BLaER1 treated with 17β-estradiol and CSF1 and Interleukin-3, amounts not matched to agents 10 nM and 100 nM (cell line): ENCODE measurements around the gene ATG2B.
"Not testable (repeated sequence)": the region's sequence is repeated elsewhere in the genome, so short reads cannot be mapped to it uniquely, and the experiment has no call there.

Source experiments
- H3K27ac ChIP-seq, 11 experiments: shearing (Covaris generic); formaldehyde crosslinking; 2 replicates each; pipeline ENCODE4 v1.8.1; 2022
- H3K27me3 ChIP-seq, 11 experiments: shearing (Covaris generic); formaldehyde crosslinking; 2 replicates each; pipeline ENCODE4 v1.8.1; 2022
- H3K36me3 ChIP-seq, 11 experiments: shearing (Covaris generic); formaldehyde crosslinking; 2 replicates each; pipeline ENCODE4 v1.8.1; 2022
- H3K4me1 ChIP-seq, 10 experiments: shearing (Covaris generic); formaldehyde crosslinking; 2 replicates each; pipeline ENCODE4 v1.8.1; 2022
- H3K4me2 ChIP-seq, 11 experiments: shearing (Covaris generic); formaldehyde crosslinking; 2 replicates each; pipeline ENCODE4 v1.8.1; 2022
- H3K4me3 ChIP-seq, 10 experiments: shearing (Covaris generic); formaldehyde crosslinking; 2 replicates each; pipeline ENCODE4 v1.8.1; 2022
- H3K9ac ChIP-seq, 11 experiments: shearing (Covaris generic); formaldehyde crosslinking; 2 replicates each; pipeline ENCODE4 v1.8.1; 2022
- H3K9me3 ChIP-seq, 11 experiments: shearing (Covaris generic); formaldehyde crosslinking; replicated peaks in 1 of 11; 2 replicates each; pipeline ENCODE4 v1.8.1; 2022
- H4K20me1 ChIP-seq, 11 experiments: shearing (Covaris generic); formaldehyde crosslinking; 2 replicates each; pipeline ENCODE4 v1.8.1; 2022
- Cebpa-rat ChIP-seq, 11 experiments: shearing (Covaris generic); IDR thresholded peaks; 2 replicates each; pipeline ENCODE4 v1.8.1; 2022

Gene ATG2B

GRCh38 chr14:96247031-96247430 lies 116.1 kb downstream of the ATG2B start:
- Histone ChIP-seq H3K9ac (no peak overlapping the region), H3K4me2 (no peak overlapping the region), H3K4me1 (peaks cover 0 to 29% (median 5%) of the 10 kb centered on the region in 10 experiments; a peak in 11 of 20 replicates), H3K4me3 (no peak overlapping the region), H3K27me3 (no peaks in the 10 kb centered on the region), H3K9me3 (peaks cover 0 to 10% (median 0%) of the 10 kb centered on the region in 11 experiments; a peak in 2 of 22 replicates), H3K36me3 (no peaks in the 10 kb centered on the region), H3K27ac (no peak overlapping the region), H4K20me1 (no peaks in the 10 kb centered on the region)
- no peak for TF ChIP-seq Cebpa-rat (IDR thresholded peaks at IDR 0.05)

GRCh38 chr14:96246539-96246847 lies 116.6 kb downstream of the ATG2B start:
- Histone ChIP-seq H3K36me3 (no peaks in the 10 kb centered on the region), H3K4me3 (no peak overlapping the region), H3K27me3 (no peaks in the 10 kb centered on the region), H4K20me1 (no peaks in the 10 kb centered on the region), H3K27ac (no peak overlapping the region), H3K9ac (no peak overlapping the region), H3K4me1 (peaks cover 0 to 29% (median 5%) of the 10 kb centered on the region in 10 experiments; a peak in 11 of 20 replicates), H3K9me3 (peaks cover 0 to 10% (median 0%) of the 10 kb centered on the region in 11 experiments; a peak in 2 of 22 replicates), H3K4me2 (peak overlapping the region in 5 of 11 experiments; percentile 5 to 32 (median 8); a peak in 4 of 22 replicates)
- TF ChIP-seq Cebpa-rat (IDR thresholded peaks at IDR 0.05): no peak

DNA sequence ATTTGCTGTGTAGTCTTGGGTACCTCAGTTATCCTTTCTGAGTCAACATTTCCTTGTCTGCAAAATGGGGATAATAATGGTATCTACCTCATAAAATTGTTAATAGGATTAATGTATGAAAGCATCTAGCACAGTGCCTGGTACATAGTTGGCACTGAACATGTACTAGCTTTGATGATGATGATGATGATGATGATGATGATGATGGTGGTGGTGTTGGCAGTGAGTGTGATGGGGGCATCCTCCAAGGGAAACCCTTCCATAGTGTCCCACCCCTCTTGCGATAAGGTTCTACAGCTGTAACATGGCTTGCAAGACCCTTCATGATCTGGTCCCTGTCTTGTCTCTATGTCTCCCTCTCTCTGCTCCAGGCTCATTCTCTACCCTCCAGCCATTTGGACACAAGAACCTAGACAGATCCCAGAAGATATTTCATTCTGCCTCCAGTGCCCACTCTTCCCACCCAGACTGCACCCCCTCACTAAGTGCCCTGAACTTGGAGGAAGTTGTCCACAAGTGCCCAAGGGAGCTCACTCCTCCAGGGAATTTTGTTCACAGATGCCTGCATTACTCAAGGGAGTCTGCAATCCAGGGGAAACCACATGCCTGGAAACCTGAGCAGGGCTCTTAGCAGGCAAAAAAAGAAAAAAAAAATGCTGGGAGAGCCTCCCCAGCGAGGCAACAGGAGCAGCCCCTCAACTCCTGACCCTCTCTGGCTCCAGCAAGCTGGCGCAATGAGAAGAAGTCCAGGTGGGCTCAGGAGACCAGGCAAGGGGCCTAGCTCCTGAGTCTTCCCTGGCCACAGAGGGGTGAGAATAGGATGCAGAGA lies 117.2 kb downstream of the ATG2B start:
- Histone ChIP-seq H4K20me1 (no peaks in the 10 kb centered on the region), H3K36me3 (no peaks in the 10 kb centered on the region), H3K4me1 (peaks cover 0 to 29% (median 5%) of the 10 kb centered on the region in 10 experiments; a peak in 11 of 20 replicates), H3K27ac (no peak overlapping the region), H3K4me2 (peak overlapping the region in 5 of 11 experiments; percentile 5 to 32 (median 8); a peak in 4 of 22 replicates), H3K9me3 (peaks cover 0 to 10% (median 0%) of the 10 kb centered on the region in 11 experiments; a peak in 2 of 22 replicates), H3K4me3 (no peak overlapping the region), H3K9ac (no peak overlapping the region), H3K27me3 (no peaks in the 10 kb centered on the region)
- TF ChIP-seq Cebpa-rat (IDR thresholded peaks at IDR 0.05): no peak

- H3K27me3 ChIP-seq, H3K27ac ChIP-seq, H4K20me1 ChIP-seq, H3K9ac ChIP-seq, H3K4me3 ChIP-seq, H3K9me3 ChIP-seq, H3K36me3 ChIP-seq, H3K4me2 ChIP-seq: not testable (repeated sequence)
- H3K4me1 ChIP-seq: peaks cover 0 to 25% (median 5%) of the 10 kb centered on the region in 10 experiments; a peak in 11 of 20 replicates
Observed at GRCh38 chr14:96245074-96245473, 118.1 kb downstream of the ATG2B start.

- H3K9ac ChIP-seq: no peak overlapping the region
- TF ChIP-seq Cebpa-rat (IDR thresholded peaks at IDR 0.05): no peak
- no peak overlapping the region for H3K27ac ChIP-seq
- peaks cover 0 to 10% (median 0%) of the 10 kb centered on the region in 11 experiments; a peak in 2 of 22 replicates for H3K9me3 ChIP-seq
- H3K4me2 ChIP-seq: no peak overlapping the region
- peaks cover 0 to 12% (median 4%) of the 10 kb centered on the region in 10 experiments; a peak in 11 of 20 replicates for H3K4me1 ChIP-seq
- H3K4me3 ChIP-seq: no peak overlapping the region
- no peaks in the 10 kb centered on the region for H3K27me3 ChIP-seq
- H4K20me1 ChIP-seq: no peaks in the 10 kb centered on the region
- no peaks in the 10 kb centered on the region for H3K36me3 ChIP-seq
Observed at GRCh38 chr14:96243785-96244184, 119.4 kb downstream of the ATG2B start.

DNA sequence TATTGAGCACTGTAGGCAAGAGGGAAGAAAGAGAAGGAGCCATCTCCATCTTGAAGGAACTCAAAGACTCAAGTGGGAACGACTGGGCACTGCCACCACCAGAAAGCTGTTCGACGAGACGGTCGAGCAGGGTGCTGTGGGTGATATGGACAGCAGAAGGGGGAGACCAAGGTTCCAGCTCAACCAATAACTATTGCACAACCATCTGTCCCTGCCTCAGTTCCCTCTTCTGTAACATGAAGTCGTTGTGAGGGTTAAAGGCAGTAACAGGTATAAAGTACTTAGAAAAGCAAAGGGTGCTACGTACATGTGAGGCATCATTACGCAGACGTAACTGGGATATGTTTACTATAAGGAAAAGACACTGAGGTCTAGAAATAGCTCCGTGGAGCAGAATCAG lies 121.0 kb downstream of the ATG2B start:
- no peak overlapping the region for H3K27ac ChIP-seq
- no peaks in the 10 kb centered on the region for H3K27me3 ChIP-seq
- no peak overlapping the region for H3K4me2 ChIP-seq
- no peak overlapping the region for H3K4me3 ChIP-seq
- TF ChIP-seq Cebpa-rat (IDR thresholded peaks at IDR 0.05): peak in 2 of 11 experiments; percentile 17 to 31; a peak in 1 of 22 replicates
- no peaks in the 10 kb centered on the region for H3K36me3 ChIP-seq
- H3K4me1 ChIP-seq: peaks cover 0 to 5% (median 0%) of the 10 kb centered on the region in 10 experiments; a peak in 3 of 20 replicates
- H3K9me3 ChIP-seq: peaks cover 0 to 10% (median 0%) of the 10 kb centered on the region in 11 experiments; a peak in 2 of 22 replicates
- H3K9ac ChIP-seq: no peak overlapping the region
- H4K20me1 ChIP-seq: no peaks in the 10 kb centered on the region

GRCh38 chr14:96240641-96241040 lies 122.5 kb downstream of the ATG2B start:
- Histone ChIP-seq H4K20me1 (no peaks in the 10 kb centered on the region), H3K9me3 (peaks cover 0 to 10% (median 0%) of the 10 kb centered on the region in 11 experiments; a peak in 2 of 22 replicates), H3K36me3 (no peaks in the 10 kb centered on the region), H3K9ac (no peak overlapping the region), H3K4me2 (no peak overlapping the region), H3K4me3 (no peak overlapping the region), H3K27ac (no peak overlapping the region), H3K27me3 (no peaks in the 10 kb centered on the region), H3K4me1 (no peaks in the 10 kb centered on the region; a peak in 1 of 20 replicates)
- TF ChIP-seq Cebpa-rat (IDR thresholded peaks at IDR 0.05): no peak

DNA sequence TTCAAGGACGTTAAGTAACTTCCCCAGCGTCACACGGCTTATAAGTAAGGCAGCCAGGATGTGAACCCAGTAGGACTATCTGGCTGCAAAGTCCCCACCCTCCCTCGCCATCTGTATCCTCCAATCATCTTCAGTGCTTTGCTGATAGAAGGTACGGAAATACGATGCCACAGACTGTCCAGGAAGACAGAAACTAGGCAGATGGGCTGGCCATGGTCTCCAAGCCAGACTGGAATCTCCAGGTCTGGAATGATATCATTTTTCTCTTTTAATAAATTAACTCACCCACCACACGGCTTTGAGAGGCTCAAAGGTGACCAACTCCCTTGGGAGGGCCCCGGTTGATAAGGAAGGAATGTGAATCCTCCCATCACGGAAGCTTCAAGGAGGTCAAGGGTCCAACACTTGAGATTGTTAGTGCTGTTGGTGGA lies 123.4 kb downstream of the ATG2B start:
- H3K4me3 ChIP-seq: no peak overlapping the region
- no peak overlapping the region for H3K4me2 ChIP-seq
- no peak overlapping the region for H3K9ac ChIP-seq
- H3K36me3 ChIP-seq: no peaks in the 10 kb centered on the region
- H3K27me3 ChIP-seq: no peaks in the 10 kb centered on the region
- H4K20me1 ChIP-seq: no peaks in the 10 kb centered on the region
- H3K9me3 ChIP-seq: peaks cover 0 to 10% (median 0%) of the 10 kb centered on the region in 11 experiments; a peak in 2 of 22 replicates
- H3K4me1 ChIP-seq: no peaks in the 10 kb centered on the region; a peak in 1 of 20 replicates
- TF ChIP-seq Cebpa-rat (IDR thresholded peaks at IDR 0.05): no peak
- H3K27ac ChIP-seq: no peak overlapping the region

DNA sequence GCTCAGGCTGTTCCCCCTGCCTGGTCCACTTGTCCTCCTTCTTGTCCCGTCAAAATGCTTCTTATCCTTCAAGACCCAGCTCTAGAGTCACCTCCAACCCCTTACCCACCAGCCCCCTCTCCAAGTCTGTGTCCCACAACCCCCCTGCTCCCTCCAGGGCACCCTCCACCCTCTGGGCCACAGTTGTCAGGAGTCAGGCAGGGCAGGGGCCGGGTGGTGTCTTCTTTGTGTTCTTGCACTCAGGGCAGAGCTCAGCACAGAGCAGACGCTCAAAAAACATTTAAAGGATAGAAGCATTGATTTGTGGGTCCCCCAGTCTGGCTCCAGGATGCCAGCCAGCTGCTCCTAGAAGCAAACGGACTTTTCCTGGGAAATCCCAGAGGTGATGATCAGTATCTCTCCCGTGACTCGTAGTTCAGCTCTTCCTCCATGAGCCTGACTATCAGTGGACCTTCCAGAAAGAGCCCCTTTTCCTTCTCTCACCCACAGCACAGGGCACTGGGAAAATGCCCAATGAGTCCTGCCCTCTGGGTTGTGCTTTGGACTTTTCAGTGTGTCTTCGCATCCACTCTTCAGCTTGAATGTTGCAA lies 124.4 kb downstream of the ATG2B start:
- Histone ChIP-seq H3K4me1 (no peaks in the 10 kb centered on the region; a peak in 1 of 20 replicates), H3K27ac (no peak overlapping the region), H4K20me1 (no peaks in the 10 kb centered on the region), H3K4me2 (no peak overlapping the region), H3K4me3 (no peak overlapping the region), H3K36me3 (no peaks in the 10 kb centered on the region), H3K9me3 (peaks cover 0 to 10% (median 0%) of the 10 kb centered on the region in 11 experiments; a peak in 2 of 22 replicates), H3K9ac (no peak overlapping the region), H3K27me3 (no peaks in the 10 kb centered on the region)
- TF ChIP-seq Cebpa-rat (IDR thresholded peaks at IDR 0.05): no peak
